Hematopoietic multipotent progenitor cell (in vitro differentiated cells): ENCODE data around the gene NRP1. TPM values are rescaled to one million over a fixed set of nuclear protein-coding genes. Genes with fewer than 3 reads are reported as not detected.
A peak's percentile ranks its signal among the peaks of the same experiment; 100 is the strongest.

ENCODE experiments used
- DNase-seq, 3 donors: peaks; one replicate each; pipeline ENCODE4 v3.0.0-alpha.2; 2011 to 2015; ENCODE audit warnings: low read depth in 2 of 3, low spot score in 2 of 3
- total RNA-seq: library from RNA; depleted of rRNA; stranded (reverse); fragments of >200 nt; gene quantifications from one replicate; pipeline ENCODE4 v1.2.3, GENCODE V29; 2012

NRP1 gene
- total RNA-seq, 1 donor: under 0.01 TPM

DNA sequence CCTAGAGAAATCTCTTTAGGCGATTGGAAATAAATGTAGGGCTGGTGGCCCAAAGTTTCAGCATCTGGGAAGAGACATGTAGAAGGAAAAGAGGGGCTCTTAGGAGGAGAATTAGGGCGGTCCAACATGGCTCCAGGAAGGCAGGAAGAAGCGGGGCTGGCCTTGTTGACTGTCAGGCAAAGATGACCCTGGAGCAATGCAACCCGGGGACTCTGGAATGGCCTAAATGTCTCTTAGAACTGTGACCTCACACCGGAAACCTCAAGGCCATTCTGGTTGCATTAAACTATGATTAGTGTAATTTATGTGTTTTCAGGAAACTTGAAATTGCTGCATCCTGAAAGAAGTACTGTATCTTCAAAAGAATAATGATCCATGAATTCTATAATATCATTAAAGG lies 66.8 kb downstream of the NRP1 start:
- DNase-seq: no peak

DNA sequence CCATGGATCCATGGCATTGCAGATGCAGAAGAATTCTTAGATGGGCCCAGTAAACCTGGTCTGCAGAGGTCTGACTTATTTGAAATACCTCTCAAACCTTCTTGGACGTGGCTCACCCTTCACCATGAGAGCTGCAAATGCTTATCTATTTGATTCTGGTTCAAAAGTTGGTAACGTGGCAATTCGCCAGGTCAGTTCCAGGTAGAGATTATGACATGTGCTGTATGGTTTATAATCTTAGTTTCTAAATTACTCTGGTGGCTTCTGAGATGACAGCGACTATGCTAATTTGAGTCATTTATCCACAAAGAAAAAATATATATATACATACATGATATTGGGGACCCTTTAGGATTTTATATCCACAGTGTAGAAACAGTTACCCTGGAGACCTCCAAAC lies 68.8 kb downstream of the NRP1 start:
- no peak for DNase-seq

DNA sequence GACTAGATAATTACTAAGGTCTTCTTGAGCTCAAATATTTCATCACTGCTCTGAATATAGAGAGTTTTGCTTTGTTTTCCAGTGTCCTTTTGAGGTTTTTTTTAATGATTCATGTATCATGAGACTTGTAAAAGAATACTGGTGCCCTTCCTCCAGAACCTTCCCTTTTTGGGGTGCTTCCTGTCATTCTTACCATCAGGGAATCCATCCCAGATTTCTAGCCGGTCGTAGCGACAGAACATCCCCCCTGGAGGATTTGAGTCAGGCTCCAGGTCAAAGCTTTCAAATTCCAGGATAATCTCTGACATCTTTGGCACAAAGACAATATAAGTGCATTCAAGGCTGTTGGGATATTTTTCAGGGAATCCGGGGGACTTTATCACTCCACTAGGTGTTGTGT lies 71.0 kb downstream of the NRP1 start:
- DNase-seq: no peak

DNA sequence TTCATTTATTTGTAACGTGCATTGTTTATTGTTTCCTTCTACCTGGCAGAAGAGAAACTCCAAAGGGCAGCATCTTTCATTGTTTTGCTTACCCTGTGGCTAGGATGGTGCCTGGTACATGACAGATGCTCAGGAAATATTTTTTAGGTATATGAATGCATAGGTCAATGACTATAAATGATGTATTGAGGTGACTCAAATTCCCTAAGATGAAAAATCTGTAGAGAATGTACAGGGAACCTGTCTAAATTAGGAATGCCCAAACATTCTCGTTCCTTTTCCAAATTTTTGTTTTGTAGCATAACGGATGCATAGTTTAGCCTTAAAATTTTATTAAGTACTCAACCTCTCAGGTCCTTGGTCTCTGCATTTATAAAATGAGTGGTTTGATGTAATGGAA lies 71.6 kb downstream of the NRP1 start:
- no peak for DNase-seq

DNA sequence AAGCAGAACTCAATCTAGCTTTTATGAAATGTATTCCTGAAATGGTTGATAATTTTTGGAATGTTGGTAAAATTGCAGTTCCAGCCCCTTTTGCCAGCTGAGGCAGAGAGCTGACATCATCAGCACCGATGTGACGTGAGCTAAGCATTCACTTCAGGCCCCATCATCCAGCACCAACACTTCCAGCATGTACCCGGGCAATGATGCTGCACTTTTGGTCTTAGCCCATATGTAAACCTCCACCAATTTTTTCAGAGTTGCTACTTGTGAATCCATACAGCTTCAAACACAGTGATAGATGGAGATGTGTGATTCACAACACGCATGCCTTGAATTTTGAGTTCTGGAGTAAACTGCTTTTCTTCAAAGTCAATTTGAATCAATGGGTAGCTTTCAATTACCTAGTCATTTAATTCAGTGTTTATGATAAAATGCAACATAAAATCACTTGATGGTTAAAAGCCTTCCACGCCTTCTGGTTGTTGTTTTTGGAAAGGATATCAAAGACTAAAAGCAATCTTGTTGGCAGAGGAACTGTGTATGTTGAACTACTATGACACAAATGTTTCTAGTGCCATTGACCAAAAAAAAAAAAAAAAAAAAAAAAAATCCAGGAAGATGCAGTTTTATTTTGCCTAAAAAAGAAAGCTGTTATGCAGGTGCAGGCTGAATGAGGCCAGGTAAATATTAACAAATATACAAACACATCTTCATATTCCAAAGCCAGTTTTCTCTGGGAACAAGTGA lies 73.9 kb downstream of the NRP1 start:
- DNase-seq: no peak

DNA sequence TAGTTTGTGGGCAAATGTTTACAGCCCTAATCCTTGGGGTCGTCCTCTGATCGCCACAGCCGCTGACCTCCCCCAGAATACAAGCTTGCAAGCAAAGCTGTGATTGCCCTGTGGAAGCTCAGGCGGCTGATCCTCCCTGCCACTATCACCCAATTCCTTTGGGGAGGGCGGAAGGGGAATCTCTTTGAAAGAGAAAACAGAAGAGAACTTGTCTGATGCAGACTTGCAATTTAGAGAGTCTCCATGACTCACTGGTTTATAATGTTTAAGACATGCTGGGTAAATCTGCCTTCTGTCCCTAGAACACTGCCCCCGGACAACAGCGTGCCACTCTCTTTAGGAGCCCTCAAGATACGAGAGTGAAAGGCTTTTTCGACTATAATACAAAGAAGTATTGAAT lies 75.5 kb downstream of the NRP1 start:
- no peak for DNase-seq

DNA sequence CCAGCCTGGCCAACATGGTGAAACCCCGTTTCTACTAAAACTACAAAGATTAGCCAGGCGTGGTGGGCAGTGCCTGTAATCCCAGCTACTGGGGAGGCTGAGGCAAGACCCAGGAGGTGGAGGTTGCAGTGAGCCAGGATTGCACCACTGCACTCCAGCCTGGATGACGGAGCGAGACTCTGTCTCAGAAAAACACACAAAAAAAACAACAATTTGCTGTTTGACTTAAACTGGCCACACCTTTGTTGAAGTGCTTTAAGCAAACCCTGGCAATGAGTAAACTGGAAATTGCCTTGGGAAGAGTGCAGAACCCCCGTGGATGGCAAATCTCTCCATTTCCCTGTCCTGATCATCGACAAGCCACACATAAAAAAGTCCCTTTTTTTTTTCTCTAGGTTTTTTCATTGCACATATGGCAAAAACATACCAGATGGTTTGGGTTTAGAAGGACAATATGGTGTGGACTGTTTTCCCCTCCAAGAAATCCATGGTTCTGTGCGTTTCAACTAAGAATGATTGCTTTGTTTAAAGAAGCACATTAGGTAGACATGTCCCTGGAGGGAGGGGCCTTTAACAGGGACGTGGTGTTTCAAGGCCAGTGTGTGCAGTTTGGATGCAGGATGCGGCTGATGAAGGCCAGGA lies 76.9 kb downstream of the NRP1 start:
- DNase-seq: no peak

DNA sequence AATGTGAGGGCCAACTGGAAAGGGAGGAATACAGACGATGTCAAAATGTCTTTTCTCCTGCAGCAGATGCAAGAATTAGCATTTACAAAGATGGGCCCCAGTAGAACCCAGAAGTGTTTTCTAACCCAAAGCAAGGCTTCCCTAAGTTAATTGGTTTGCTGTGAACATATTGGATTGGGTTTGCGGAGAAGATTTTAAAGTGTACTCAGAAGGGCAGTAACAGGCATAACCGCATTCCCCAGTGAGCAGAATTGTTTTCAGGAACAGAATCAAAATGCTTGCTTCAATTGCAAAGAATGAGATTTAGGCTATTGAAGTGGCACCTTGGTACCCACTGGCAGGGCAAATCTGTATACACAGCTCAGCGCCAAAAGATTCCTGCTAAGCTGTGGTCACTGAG lies 78.0 kb downstream of the NRP1 start:
- DNase-seq: no peak

DNA sequence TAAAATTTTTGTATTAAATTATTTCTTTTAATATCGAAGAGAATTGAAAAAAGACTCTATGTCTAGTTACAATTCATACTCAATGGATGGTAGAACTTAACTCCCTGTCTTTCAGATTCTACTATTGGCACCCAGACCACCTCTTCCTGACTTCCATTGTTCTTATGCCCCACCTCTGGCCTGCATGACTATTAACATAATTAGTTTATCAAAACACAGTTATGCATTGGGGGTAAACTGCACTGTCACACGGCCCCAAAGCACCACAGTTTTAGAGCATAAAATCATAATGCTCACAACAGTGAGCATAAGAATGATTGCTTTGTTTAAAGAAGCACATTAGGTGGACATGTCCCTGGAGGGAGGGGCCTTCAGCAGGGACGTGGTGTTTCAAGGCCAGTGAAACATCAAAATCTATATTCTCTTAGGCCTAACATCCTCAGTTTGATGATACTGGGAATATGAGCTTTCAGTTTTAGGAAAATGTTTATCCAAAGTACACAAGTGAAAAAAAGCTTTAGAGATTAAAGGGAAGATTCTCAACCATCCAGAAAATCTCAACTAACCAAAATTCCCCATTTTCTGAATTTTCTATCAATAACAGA lies 79.8 kb downstream of the NRP1 start:
- DNase-seq: no peak

DNA sequence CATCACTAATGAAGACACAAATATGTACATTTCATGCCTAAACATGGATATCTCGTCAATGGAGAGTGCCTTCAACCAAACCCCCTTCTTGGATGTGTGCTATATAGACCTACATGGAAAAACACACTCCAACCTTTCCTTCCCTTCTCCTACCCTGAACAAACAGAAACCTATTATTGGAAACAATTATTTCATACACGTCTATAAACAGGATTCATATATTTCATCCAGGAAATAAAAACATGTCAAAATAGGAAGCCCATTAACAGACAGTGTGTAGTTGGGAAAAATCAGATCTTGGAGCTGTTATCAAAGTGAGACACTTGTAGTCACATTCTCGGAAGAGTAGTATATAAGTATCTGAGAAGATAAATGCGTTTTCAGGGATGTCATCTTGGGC lies 81.1 kb downstream of the NRP1 start:
- no peak for DNase-seq

DNA sequence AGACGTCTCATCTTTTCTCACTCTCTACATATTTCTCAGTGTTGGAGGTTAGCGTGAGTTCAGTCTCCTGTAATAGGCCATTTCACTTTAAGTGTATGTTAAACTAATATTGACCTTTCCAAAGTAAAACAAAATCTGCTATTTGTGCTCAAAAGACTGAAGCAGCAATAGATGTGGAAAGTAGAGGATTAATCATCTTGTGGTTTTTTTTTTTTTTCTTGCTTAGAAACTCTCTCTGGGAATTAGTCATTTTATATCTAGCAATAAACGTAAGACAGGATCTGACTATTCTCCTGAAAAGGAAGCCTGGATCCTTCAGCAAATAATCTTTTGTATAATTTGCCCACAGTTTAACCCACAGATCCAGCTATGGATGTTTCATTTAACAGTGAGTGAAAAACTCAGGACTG lies 81.7 kb downstream of the NRP1 start:
- DNase-seq: no peak

DNA sequence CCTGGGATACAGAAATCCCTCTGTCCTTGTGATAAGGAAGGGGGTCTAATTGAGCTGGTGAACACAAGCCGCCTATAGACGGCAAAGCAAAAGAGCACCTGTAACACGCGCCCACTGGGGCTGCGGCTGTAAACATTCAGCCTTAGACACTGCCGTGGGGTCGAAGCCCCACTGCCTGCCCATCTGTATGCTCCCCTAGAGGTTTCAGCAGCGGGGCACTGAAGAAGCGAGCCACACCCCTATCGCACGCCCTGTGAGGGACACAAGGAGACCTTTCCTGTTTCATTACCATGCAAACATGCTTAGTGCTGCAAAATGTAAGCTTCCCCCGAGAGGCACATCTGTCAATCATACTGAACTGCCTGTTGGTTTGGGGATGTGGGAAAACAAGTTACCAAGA lies 82.1 kb downstream of the NRP1 start:
- no peak for DNase-seq

DNA sequence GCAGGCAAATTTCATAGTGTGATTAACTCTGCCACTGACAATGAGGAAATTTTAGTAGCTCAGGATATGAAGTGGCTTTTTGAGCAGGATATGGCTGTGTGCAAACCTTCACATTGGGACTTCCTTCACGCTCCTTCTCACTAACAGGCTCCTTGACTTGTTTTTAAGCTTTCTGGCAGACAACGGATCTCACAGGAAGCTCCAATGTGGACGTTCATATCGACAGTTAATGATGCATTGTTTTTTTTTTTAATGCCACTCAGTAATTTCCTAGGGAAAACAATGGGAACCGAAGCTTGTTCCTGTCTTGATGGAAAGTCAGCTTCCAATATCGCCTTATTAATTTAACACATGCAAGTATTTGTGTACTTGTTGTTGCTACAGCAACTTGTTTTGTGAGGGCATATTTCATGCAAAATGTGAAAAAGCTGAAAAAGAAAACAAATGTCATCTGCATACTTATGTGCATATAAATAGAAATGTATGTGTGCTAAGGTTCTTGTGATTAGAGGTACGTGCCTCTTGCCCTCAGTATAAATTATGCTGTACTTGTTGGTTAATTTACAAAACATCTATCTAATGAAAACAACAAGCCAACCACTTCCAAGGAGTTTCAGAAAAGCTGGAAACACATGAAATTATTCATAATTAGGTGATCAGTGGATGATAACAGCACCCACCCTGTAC lies 84.7 kb downstream of the NRP1 start:
- DNase-seq: no peak

DNA sequence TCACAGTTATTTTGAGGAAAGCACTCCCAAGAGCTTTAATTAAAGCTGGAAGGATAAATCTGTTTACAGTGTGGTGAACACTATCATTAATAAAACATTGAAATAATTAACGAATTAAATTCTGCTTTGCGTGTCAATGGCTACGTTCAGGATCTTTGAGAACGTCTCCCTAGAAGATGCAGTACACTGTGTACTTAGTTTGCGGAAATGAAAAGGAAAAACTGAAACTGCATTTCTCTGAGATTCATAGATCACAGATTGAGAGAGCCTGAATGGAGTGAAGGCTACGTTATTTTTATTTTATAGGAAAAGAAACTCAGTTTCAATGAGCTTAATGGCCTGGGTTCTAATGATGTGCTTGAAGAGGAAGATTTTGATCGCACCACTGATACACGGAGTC lies 85.3 kb downstream of the NRP1 start:
- DNase-seq: no peak

DNA sequence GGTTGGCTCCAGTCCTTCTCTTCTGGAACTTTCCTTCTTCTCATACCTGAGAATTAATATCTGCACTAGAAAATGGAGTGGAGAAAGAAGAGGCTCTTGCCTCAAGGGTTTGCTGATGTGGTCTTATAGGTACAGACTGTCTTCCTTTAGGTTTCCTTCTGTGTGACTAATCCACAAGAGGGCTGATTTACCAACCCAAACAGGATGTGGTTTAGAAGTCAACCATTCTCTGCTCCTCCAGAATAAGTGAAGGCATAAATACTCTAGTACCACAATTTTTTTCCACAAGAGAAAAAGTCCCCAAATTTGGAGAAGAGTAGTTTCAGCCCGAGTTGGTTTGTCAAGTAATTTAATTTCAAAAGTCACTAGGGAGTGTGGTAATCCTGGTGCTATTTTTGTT lies 85.8 kb downstream of the NRP1 start:
- peak; percentile 33 to 71 (median 69) for DNase-seq

DNA sequence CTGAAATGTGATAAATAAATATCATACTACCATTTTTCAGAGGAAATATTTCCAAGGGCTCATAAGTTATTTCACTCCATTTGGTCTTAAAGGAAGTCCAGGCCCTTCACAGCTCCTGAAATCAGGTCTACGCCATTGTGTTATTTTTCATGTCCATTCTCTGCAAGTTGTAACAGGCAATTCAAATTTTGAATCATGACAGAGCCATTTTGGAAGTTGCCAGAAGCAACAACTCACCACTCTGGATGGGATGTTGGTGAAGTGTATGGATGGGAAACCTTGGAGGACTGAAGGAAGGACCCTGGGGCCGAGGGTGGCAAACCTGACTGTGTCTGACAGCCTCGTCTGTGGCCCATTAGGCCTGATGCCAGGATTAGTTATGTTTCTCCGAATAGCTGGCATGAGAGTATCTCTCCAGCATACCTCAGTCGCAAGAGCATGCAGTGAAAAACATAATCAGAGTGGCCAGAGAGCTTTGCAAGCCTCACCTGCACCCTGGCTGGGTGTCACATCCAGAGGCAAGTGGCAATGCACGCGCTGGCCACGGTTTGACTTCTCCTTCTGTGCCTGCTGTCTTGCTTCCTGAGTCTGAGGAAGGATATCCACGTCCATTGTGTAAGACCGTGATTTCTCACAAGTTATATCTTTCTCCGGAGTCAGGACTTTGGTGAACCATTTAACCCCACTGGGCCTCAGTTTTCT lies 87.1 kb downstream of the NRP1 start:
- no peak for DNase-seq

DNA sequence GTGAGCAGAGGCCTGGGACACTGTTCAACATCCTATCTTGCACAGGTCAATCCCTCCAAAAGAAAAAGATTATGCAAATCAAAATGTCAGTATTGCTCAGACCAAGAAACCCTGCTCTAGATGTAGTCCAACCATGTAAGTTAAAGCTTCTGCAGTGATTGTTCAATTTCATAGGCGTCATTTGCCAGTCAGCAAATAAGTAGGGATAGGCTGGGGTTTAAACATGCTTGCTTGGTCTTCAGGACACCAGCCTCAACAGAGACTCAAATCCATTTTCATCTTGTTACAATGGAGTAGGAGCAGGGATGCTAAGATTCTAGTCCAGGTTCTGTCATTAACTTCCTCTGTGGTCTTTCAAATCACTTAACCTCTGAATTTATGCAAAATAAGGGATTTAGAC lies 89.1 kb downstream of the NRP1 start:
- no peak for DNase-seq

DNA sequence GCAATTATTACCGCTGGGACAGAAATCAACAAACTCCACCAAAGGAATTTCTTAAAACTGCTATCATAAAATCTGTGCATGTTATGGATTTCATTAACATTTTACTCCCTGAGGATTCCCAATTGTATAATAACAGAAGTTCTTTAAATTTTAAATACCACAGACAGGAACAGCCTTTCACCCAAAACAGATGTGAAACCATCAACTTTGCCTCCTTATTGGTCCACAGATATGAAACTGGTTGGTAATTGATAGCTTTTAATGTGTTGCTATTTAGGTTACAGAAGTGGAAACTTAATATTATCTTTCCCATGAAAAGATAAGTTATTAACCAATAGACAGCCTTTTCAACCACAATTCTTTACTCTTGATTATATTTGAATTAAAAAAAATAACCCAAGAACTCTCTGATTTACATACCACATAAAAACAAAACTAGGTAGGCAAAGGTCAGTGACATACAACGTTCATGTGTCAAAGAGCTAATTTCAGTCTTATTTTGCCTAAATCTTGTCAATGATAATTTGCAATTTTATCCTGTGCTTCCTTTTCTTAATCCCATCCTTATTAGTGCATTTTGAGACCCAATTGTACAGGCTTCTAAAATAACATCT lies 90.0 kb downstream of the NRP1 start:
- DNase-seq: no peak

DNA sequence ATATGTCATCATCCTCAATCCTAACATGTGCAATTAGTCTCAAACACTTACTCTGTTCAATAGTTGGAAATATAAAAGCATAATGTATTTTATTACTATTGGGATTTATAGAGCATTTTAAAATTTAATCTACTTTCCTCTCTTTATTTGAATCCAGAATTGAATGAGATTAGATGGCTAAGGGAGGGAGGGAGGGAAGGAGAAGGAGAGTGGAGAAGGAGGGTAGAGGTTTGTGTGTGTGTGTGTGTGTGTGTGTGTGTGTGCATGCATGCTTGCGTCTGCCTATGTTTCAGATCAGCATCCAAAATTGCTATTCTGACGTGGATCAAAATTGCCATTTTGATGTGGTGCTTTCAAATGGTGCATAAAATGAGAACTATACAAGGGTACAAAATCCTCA lies 90.8 kb downstream of the NRP1 start:
- no peak for DNase-seq

DNA sequence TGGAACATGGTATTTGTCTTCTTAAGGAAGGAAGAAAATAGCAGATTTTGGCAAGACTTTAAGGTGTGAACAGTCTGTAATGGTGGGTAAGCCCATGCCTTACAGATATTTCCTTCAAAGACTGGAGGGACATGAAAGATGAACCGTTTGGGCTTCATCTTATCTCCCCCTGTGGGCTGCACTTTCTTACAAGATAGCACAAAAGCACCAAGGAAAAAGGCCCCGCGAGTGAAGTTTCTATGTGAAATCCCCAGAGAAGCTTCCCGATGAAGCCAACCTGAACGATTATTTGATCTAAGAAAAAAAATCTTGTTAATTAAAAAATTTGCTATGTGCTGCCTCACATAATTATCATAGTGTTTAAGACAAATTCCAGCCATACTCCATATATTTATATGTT lies 91.5 kb downstream of the NRP1 start:
- no peak for DNase-seq

DNA sequence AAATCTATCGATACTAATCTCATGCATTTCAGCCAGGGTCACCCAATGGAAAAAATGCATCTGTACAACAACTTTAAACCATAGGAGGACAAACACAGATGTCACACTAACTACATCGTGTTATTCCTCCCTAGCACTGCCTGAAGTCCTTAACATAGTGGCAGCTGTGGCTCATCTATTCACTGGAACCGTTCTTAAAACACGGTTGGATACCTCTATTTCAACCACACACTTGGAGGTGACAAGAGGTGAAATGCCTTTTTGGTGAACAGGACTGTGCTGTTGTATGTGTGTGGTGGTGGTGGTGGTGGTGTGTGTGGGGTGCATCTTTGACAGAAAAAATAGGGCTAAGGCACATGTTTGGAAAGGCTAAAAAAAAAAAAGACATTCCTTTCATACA lies 93.1 kb downstream of the NRP1 start:
- no peak for DNase-seq
